Astrocyte (in vitro differentiated cells and primary cell): Measurements from ENCODE around the gene PLIN4. TPM values are rescaled to one million over a fixed set of nuclear protein-coding genes. Genes with fewer than 3 reads are reported as not detected.
A peak's percentile ranks its signal among the peaks of the same experiment; 100 is the strongest.

Source experiments
- DNase-seq: peaks from one replicate; pipeline ENCODE4 v3.0.0-alpha.2; 2010; ENCODE audit warnings: low read depth
- FAIRE-seq: peaks from 2 replicates; lab custom pipeline; 2011; peaks lifted over from hg19 to GRCh38; lab: Jason Lieb, UNC
- H2AFZ ChIP-seq: 2 replicates; pipeline ENCODE4 v1.6.0; 2012; ENCODE audit warnings: low read depth, low read length, inconsistent platforms
- H3K27ac ChIP-seq: 2 replicates; pipeline ENCODE4 v1.5.1; 2011; ENCODE audit warnings: low read depth, low read length, inconsistent platforms
- H3K27me3 ChIP-seq: 2 replicates; pipeline ENCODE4 v1.6.0; 2011; ENCODE audit warnings: low read length, inconsistent platforms; ENCODE audit not compliant: insufficient read depth
- H3K36me3 ChIP-seq: 2 replicates; pipeline ENCODE4 v1.5.1; 2011; ENCODE audit warnings: low read length, inconsistent platforms; ENCODE audit not compliant: insufficient read depth
- H3K4me1 ChIP-seq: 2 replicates; pipeline ENCODE4 v1.5.1; 2011; ENCODE audit warnings: low read length, inconsistent platforms; ENCODE audit not compliant: insufficient read depth
- H3K4me2 ChIP-seq: 2 replicates; pipeline ENCODE4 v1.6.0; 2012; ENCODE audit warnings: low read length, inconsistent platforms
- H3K4me3 ChIP-seq: 2 replicates; pipeline ENCODE4 v1.5.1; 2011; ENCODE audit warnings: low read depth, mild to moderate bottlenecking, low read length, inconsistent platforms; ENCODE audit not compliant: insufficient read depth
- H3K79me2 ChIP-seq: 2 replicates; pipeline ENCODE4 v1.6.0; 2012; ENCODE audit warnings: mild to moderate bottlenecking, low read length, inconsistent platforms; ENCODE audit not compliant: insufficient read depth
- H3K9ac ChIP-seq: 2 replicates; pipeline ENCODE4 v1.6.0; 2012; ENCODE audit warnings: mild to moderate bottlenecking, low read length, inconsistent platforms
- H3K9me3 ChIP-seq: 2 replicates; pipeline ENCODE4 v1.5.1; 2012; ENCODE audit warnings: low read depth, mild to moderate bottlenecking, low read length, inconsistent platforms; ENCODE audit not compliant: insufficient read depth
- H4K20me1 ChIP-seq: 2 replicates; pipeline ENCODE4 v1.6.0; 2012; ENCODE audit warnings: low read length, inconsistent platforms; ENCODE audit not compliant: insufficient read depth
- H3K27ac Mint-ChIP-seq: one replicate; pipeline ENCODE4 v1.8.0; 2021; ENCODE audit warnings: mild to moderate bottlenecking, mixed read lengths; ENCODE audit not compliant: unreplicated experiment
- H3K27me3 Mint-ChIP-seq: one replicate; pipeline ENCODE4 v1.8.0; 2021; ENCODE audit warnings: low read depth, mixed read lengths; ENCODE audit not compliant: unreplicated experiment
- H3K36me3 Mint-ChIP-seq: one replicate; pipeline ENCODE4 v1.8.0; 2021; ENCODE audit warnings: low read depth, mixed read lengths; ENCODE audit not compliant: unreplicated experiment
- H3K4me1 Mint-ChIP-seq: one replicate; pipeline ENCODE4 v1.8.0; 2021; ENCODE audit warnings: low read depth, mixed read lengths; ENCODE audit not compliant: unreplicated experiment
- H3K4me3 Mint-ChIP-seq: one replicate; pipeline ENCODE4 v1.8.0; 2021; ENCODE audit warnings: mild to moderate bottlenecking, moderate library complexity, mixed read lengths; ENCODE audit not compliant: unreplicated experiment
- H3K9me3 Mint-ChIP-seq: one replicate; pipeline ENCODE4 v1.8.0; 2021; ENCODE audit warnings: mild to moderate bottlenecking, mixed read lengths; ENCODE audit not compliant: unreplicated experiment
- CTCF ChIP-seq: IDR thresholded peaks from 2 replicates; pipeline ENCODE4 v1.5.1; 2011; ENCODE audit warnings: low read depth, mild to moderate bottlenecking, inconsistent platforms, low read length, moderate library complexity; ENCODE audit not compliant: insufficient read depth
- EZH2 ChIP-seq: IDR thresholded peaks from 2 replicates; pipeline ENCODE4 v1.6.1; 2012; ENCODE audit warnings: mild to moderate bottlenecking, low read length, inconsistent platforms; ENCODE audit not compliant: insufficient read depth
- total RNA-seq: library from RNA; stranded (reverse); gene quantifications from 2 replicates; pipeline ENCODE4 v1.2.1, GENCODE V29; 2021

PLIN4 gene
- total RNA-seq, 1 donor from 2014 or later: 0.05 TPM

DNA sequence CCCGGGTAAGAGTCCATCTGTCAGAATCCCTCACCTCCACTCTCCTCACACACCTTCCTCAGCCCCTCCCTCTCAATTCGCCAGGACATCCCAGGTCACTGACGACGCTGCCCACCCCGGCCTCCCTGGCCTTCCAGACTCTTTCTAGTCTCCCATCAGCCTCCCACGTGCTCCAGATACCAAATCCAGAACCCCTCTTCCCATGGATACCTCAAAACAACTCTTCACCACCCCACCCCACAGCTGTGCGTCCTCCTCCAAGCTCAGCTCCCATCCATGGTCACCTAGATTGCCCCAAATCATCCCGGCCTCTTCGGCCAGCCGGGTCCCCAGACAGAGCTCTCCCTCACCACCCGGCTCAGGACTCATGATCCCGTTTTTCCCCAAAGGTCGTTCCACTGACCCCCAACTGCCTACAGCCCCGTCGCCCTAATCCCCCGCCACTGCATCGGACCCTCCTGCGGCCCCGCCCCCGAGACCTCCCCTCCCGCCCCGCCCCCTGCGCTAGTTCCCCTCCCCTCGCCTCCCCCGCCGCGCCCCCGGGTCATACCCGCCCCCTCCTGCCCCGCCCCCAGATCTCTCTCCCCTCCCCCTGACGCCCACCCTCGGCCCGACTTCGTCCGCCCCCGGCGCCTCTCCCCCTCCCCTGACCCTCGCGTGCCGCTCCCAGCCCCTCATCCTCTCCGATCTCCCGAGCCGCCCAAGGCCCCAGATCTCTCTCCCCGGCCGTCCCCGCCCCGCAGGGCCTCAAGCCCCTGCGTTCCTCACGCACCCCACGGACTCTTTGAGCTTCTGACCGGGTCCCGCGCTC lies 61.2 kb downstream of the PLIN4 start:
- H3K27ac Mint-ChIP-seq: peak overlapping the region; percentile 84
- Histone ChIP-seq H4K20me1 (peaks cover 28% of the 10 kb centered on the region), H3K79me2 (peaks cover 33% of the 10 kb centered on the region), H3K27ac (peak overlapping the region; percentile 87), H2AFZ (peak overlapping the region; percentile 28), H3K9ac (peak overlapping the region; percentile 97), H3K4me3 (peak overlapping the region; percentile 90), H3K4me1 (peaks cover 21% of the 10 kb centered on the region), H3K9me3 (no peaks in the 10 kb centered on the region), H3K36me3 (peaks cover 2% of the 10 kb centered on the region), H3K27me3 (no peaks in the 10 kb centered on the region), H3K4me2 (peak overlapping the region; percentile 98)
- H3K9me3 Mint-ChIP-seq: no peaks in the 10 kb centered on the region
- TF ChIP-seq EZH2: no peak
- TF ChIP-seq CTCF: no peak
- H3K27me3 Mint-ChIP-seq: no peaks in the 10 kb centered on the region
- peaks cover 2% of the 10 kb centered on the region for H3K36me3 Mint-ChIP-seq
- FAIRE-seq: no peak
- peaks cover 15% of the 10 kb centered on the region for H3K4me1 Mint-ChIP-seq
- peak overlapping the region; percentile 98 for H3K4me3 Mint-ChIP-seq
- peak; percentile 25 for DNase-seq

- Histone ChIP-seq H3K27ac (peak overlapping the region; percentile 81), H3K79me2 (peaks cover 33% of the 10 kb centered on the region), H3K4me3 (peak overlapping the region; percentile 90), H3K9ac (peak overlapping the region; percentile 97), H3K9me3 (no peaks in the 10 kb centered on the region), H2AFZ (peak overlapping the region; percentile 28), H3K4me1 (peaks cover 21% of the 10 kb centered on the region), H4K20me1 (peaks cover 28% of the 10 kb centered on the region), H3K27me3 (no peaks in the 10 kb centered on the region), H3K4me2 (peak overlapping the region; percentile 98), H3K36me3 (peaks cover 2% of the 10 kb centered on the region)
- TF ChIP-seq EZH2 (no peak), CTCF (no peak)
- DNase-seq (peak; percentile 63), FAIRE-seq (peak; percentile 47)
- peak overlapping the region; percentile 84 for H3K27ac Mint-ChIP-seq
- no peaks in the 10 kb centered on the region for H3K27me3 Mint-ChIP-seq
- peaks cover 15% of the 10 kb centered on the region for H3K4me1 Mint-ChIP-seq
- H3K9me3 Mint-ChIP-seq: no peaks in the 10 kb centered on the region
- peaks cover 2% of the 10 kb centered on the region for H3K36me3 Mint-ChIP-seq
- H3K4me3 Mint-ChIP-seq: peak overlapping the region; percentile 98
Measured at GRCh38 chr19:4456476-4456842, 61.8 kb downstream of the PLIN4 start.
